NCI-H1105 (cell line): Measurements from ENCODE around the gene OR51B5.
"Not testable (repeated sequence)": the region's sequence is repeated elsewhere in the genome, so short reads cannot be mapped to it uniquely, and the experiment has no call there.

ENCODE experiments used
- DNase-seq: peaks from one replicate; lab custom pipeline; 2025; lab: John Stamatoyannopoulos, UW

The OR51B5 gene

DNA sequence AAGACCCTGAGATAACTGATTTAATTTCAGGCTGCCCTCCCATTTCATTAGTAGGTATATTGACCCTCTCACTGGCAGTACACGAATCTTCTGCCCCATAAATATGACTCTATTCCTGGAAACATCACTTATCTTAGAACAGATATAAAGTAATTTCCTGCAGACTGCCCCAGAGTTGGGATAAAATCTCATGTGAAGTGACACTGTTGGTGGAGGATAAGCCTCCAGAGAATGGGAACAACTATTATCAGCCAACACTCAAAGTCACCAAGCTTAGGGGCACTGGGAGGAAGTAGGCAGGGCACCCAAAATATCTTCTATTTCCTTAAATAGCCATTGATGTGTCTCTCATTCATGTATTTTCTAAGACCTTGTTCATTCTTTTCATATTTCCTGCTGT lies 8.2 kb downstream of the OR51B5 start:
- no peak for DNase-seq

DNA sequence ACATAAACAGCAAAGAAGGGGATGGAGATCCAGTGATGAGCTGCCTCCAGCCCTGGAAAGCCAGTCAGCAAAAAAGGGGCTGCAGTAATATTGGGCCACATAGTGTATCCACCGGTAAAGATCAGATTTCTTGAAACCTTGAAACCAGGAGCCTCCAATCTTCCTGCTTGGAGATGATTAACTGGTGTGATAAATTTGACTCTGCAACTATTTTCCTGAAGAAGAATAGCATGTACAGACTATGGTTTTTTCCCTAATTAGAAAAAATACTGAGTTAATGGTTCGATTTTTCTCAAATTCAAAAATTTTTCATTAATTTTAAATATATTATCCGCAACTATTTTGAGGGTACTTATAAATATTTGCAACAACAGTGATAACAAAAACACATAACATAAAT lies 19.1 kb downstream of the OR51B5 start, which contains the start of gene OR51B2:
Gene OR51B2, minus strand, starts transcription at position 101 of the 400 bp plus-strand sequence. Its CDS starts 0 bp downstream, at position 101.
- DNase-seq: no peak

DNA sequence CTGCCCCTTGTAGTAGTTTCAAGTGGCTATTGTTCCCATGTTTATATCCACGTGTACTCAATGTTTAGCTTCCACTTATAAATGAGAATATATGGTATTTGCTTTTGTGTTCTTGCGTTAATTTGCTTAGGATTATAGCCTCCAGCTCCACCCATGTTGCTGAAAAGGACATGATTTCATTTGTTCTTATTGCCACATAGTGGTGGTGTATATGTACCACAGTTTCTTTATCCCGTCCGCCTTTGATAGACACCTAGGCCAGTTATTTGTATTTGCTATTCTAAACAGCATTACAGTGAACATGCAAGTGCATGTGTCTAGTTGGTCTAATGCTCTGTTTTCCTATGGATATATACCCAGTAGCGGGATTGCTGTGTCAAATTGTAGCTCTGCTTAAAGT lies 26.0 kb downstream of the OR51B5 start:
- DNase-seq: no peak

DNA sequence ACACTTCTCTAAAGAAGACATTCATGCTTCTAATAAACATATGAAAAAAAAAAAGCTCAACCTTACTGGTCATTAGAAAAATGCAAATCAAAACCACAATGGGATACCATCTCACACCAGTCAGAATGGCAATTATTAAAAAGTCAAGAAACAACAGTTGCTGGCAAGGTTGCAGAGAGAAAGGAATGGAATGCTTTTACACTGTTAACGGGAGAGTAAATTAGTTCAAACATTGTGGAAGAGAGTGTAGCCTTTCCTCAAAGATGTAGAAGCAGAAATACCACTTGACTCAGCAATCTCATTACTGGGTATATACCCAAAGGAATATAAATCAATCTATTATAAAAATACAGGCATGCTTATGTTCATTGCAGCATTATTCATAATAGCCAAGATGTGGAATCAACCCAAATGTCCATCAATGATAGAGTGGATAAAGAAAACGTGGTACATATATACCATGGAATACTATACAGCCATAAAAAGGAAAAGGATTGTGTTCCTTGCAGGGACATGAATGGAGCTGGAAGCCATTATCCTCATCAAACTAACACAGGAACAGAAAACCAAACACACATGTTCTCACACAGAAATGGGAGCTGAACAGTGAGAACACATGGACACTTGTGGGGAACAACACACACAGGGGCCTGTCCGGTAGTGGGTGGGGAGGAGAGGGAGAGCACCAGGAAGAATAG lies 29.8 kb downstream of the OR51B5 start:
- DNase-seq: not testable (repeated sequence)

DNA sequence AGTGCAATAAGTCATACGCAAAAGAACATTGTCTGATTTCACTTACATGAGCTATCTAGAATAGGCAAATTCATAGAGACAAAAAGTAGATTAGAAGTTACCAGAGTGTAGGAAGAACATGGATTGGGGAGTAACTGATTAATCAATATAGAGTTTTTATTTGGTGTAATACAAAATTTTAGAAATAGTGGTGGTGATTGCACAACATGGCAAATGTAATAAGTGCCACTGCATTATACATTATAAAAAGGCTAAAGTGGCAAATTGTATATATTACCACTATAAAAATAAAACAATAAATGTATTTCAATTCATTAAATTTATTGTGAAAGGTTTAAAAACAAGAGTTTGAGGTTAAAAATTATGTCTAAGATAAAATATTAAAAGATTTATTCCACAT lies 32.9 kb downstream of the OR51B5 start:
- DNase-seq: no peak

DNA sequence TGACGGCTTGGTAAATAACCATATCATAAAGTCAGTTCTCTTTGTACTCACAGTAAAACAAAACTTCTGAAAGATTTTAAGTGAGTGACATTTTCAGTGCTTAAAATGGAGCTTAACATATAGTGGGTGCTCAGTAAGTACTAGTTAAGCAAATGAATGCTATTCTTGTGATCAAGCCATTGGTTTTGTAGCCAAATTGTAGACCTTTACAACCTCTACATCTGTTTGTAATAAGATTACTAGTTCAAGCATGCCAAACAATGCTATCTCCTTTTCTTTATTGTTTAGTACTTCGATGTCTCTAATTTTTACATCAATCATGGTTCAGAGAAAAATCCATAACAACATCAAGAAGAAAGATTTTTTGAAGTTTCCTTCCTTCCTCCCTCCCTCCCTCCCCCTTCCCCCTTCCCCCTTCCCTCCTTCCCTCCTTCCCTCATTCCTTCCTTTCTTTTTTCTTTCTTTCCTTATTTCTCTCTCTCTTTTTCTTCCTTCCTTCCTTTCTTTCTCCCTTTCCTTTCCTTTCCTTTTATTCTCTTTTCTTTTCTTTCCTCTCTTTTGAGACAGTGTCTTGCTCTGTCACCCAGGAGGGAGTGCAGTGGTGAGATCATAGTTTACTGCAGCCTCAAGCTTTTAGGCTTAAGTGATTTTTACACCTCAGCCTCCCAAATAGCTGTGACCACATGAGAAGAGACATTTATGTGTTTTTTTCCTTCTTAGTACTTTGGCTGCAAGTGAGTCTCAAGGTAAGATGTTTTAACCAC lies 35.9 kb downstream of the OR51B5 start:
- no peak for DNase-seq

DNA sequence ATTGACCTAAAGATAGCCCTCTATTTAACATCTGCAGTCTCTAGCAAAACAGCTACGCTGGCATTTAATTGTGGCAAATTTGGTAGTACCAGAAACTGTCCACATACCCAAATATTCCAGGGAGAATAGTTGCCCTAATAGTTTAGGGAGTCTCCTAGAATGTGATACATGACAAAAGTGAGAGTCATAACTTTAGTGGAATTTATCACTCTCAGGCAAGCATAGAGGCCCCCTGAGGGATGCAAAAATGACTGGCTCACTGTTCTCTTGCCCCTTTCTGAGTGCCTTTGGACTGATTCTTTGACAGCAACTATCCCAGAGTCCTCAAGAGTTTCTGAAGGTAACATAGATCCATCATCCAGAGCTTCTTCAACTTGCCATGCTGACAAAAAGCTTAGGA lies 39.3 kb downstream of the OR51B5 start:
- DNase-seq: no peak

DNA sequence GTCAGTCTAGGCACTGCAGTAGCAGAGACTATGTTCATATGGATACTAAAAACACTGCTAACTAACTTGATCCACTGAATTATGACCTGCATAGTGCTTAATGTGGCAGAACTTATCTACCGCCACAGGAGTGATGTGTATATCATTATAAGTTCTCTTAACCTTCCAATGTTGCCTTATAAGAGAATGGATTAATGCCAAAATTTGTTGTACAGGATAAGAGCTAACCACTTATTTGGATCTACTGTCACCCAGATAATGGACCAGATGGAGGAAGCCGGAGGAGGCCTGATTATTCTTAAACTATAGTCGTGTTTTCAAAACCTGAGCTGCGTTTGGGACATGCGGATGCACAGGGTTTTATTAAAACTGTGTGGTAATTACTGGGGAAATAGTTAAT lies 39.7 kb downstream of the OR51B5 start:
- no peak for DNase-seq

DNA sequence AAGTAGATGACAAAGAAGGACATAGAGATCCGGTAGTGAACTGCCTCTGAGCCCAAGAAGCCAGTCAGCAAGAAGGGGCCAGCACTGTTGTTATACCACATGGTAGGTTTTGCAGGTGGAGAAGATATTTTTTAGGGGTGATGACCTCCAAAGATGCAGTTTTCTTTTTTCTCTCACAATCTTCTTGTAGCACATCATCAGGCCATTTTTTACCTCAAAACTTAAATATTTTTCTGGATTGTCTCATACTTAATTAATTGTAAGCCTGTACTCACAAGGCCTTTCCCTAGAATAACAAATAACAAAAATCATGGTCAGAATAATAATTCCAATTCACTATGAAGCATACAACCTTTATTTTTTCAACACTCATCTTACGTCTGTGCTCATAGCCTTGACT lies 41.5 kb downstream of the OR51B5 start, which contains the start of gene OR51B4:
Gene OR51B4, minus strand, starts transcription at position 101 of the 400 bp plus-strand sequence. Its CDS starts 0 bp downstream, at position 101.
- no peak for DNase-seq

DNA sequence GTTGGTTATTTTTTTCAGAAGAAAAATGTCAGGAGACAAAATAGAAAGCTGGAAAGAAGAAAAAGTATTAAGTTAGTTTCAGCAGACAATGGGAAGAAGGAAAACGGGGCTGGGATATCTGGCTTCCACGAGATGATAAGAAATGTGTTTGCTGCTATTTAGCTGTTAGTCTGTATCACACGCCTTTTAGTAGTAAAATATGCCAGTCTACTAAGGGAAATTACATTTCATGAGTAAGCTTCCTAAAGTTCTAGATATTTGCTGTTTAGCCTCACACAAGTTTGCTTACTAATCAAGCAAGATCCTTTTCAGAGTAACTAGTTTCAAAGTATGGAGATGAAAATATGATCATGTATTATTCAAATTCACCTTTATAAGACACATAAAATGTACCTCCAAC lies 43.1 kb downstream of the OR51B5 start:
- no peak for DNase-seq

DNA sequence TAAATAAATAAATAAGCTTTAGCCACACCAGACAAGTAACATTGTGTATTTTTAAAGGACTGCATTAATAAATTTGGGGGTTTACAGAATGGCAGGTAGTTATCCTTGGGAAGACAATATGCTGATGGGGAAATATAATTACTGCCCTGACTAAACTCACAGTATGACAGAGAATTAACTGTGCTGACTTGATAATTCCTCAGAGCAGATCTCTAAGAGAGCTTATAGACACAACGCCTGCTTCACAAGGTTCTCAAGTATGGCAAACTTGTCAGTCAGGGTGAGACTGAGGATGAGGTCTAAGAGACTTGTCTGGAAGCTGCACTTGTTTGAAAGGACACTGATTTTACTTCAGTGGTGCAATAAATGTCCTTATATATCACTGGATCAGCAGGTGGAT lies 44.9 kb downstream of the OR51B5 start:
- DNase-seq: no peak

DNA sequence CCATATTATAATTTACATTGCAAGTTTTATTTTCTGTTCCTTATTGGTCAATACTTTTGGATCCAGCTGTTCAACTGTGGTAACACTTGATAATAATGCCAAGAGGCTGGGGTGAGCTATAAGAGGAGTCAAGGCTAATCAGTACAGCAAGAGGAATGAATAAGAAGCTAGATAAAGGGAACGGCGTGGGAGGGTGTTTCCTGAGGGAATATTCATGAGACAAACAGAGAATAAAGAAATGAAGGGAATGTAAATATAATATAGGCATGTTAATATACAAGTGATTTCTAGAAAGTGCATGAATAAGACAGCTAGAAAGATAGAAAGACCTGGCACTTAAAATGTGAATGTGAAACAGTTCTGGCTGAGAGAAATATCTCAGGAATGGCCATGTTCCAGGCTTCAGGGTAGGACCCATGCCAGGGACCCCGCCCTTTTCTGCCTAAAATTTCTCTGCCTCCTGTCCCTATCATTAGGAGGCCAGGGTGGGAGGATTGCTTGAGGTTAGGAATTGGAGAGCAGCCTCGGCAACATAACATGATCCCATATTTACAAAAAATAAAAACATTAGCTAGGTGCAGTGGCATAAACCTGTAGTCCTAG lies 45.5 kb downstream of the OR51B5 start:
- no peak for DNase-seq

DNA sequence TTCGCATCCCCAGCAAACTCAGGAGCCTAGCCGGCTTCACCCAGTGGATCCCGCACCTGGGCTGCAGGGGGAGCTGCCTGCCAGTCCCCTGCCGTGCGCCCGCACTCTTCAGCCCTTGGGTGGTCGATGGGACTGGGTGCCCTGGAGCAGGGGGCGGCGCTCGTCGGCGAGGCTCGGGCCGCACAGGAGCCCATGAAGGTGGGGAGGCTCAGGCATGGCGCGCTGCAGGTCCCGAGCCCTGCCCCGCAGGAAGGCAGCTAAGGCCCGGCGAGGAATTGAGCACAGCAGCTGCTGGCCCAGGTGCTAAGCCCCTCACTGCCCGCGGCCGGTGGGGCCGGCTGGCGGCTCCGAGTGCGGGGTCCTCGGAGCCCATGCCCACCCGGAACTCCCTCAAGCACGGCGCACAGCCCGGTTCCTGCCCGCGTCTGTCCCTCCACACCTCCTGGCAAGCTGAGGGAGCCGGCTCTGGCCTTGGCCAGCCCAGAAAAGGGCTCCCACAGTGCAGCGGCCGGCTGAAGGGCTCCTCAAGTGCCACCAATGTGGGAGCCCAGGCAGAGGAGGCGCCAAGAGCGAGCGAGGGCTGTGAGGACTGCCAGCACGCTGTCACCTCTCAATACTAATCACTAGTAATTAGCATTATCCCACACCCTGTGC lies 48.9 kb downstream of the OR51B5 start:
- not testable (repeated sequence) for DNase-seq

DNA sequence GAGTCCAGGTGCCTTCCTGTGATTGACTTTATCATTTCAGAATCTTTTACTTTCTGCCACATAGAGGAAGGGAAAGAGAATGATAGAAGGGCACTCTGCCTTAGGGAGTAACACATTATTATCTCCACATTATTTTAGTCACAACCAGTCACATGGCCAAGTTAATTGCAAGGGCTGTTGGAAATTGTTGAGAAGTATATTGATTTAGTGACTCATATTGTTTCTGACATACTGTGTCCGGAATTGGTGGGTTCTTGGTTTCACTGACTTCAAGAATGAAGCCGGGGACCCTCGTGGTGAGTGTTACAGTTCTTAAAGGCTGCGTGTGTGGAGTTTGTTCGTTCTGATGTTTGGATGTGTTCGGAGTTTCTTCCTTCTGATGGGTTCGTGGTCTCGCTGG lies 50.3 kb downstream of the OR51B5 start:
- no peak for DNase-seq
